ENCODE data around the gene GLRX.
A peak's percentile ranks its signal among the peaks of the same experiment; 100 is the strongest.

GLRX gene

GRCh38 chr5:95779611-95780010, 42.9 kb downstream of the GLRX start:
- peak; percentile 23 for DNase-seq

GRCh38 chr5:95778713-95779436, 43.7 kb downstream of the GLRX start:
- no peak for DNase-seq

- DNase-seq, result no peak
Observed at GRCh38 chr5:95777441-95777840, 45.1 kb downstream of the GLRX start.

- peak; percentile 76 for DNase-seq
Observed at GRCh38 chr5:95773335-95774059, 49.0 kb downstream of the GLRX start.

GRCh38 chr5:95771892-95772291, 50.6 kb downstream of the GLRX start:
- DNase-seq, result no peak

GRCh38 chr5:95770830-95771708, 51.5 kb downstream of the GLRX start:
- no peak for DNase-seq

- no peak for DNase-seq
Observed at GRCh38 chr5:95768731-95769130, 53.8 kb downstream of the GLRX start.

GRCh38 chr5:95763941-95764340, 58.6 kb downstream of the GLRX start:
- no peak for DNase-seq
